GM12878 (cell line): ENCODE measurements around the gene AGBL1.

Experiments used
- CTCF ChIP-seq, 3 experiments: IDR thresholded peaks in 2 of 3; conservative IDR thresholded peaks in 1 of 3; 2 replicates each; pipeline ENCODE4 v1.5.1; 2011; ENCODE audit warnings: low read depth in 3 of 3, low read length in 3 of 3, mild to moderate bottlenecking in 3 of 3, control low read depth in 2 of 3, moderate library complexity in 2 of 3, inconsistent platforms in 1 of 3, mixed read lengths in 1 of 3; ENCODE audit not compliant: control insufficient read depth in 2 of 3, insufficient read depth in 1 of 3; ENCODE audit errors: extremely low read depth in 1 of 3
- HDGF ChIP-seq: fragments of 450-650 bp; IDR thresholded peaks from 2 replicates; pipeline ENCODE4 v1.6.1; 2016; ENCODE audit warnings: antibody characterized with exemption
- TF ChIP-seq, protein P1 (sequence below): fragments of 450-650 bp; formaldehyde crosslinking; IDR thresholded peaks from 2 replicates; pipeline ENCODE4 v1.5.0; 2022; ENCODE audit warnings: mild to moderate bottlenecking, missing genetic modification characterization

DNA sequence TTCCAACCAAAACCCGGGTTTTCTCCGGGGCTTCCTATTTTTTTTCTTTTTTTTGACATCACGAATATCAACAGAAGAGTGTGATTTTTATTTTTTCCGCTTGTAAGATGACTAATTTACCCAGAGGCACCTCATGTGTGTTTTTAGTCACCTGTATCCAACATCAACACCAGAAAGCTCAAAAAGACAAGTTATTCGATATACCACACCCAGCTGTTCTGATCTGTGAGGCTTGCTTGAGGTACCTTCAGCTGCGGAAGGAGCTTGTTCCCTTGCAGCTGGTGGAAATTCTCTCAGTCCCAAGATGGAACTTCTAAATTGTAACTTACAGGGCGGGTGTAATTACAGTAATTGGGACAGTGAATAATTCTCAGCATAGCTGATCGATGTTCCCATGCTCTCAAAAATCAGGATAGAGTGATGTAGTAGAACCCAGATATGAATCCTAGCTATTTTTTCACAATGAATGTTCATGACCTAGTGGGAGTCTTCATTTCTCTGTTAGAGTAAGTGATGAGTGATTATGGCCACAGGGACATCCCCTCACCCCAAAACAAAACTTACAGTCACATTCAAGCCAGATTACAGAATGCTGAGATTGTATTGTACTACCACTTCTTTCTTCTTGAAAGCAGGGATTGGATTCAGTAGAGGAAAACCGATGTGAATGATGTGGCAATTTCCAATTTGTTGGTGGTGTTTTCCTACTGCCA is 232.1 kb downstream of the AGBL1 start:
- TF ChIP-seq CTCF (IDR thresholded peaks at IDR 0.05 in 2 of 3, conservative IDR thresholded peaks at IDR 0.05 in 1 of 3; ENCODE audit: control insufficient read depth in 2 of 3, extremely low read depth in 1 of 3, insufficient read depth in 1 of 3, low read depth in 3 of 3, low read length in 3 of 3) (no peak), HDGF (no peak)
- TF ChIP-seq, protein P1, sequence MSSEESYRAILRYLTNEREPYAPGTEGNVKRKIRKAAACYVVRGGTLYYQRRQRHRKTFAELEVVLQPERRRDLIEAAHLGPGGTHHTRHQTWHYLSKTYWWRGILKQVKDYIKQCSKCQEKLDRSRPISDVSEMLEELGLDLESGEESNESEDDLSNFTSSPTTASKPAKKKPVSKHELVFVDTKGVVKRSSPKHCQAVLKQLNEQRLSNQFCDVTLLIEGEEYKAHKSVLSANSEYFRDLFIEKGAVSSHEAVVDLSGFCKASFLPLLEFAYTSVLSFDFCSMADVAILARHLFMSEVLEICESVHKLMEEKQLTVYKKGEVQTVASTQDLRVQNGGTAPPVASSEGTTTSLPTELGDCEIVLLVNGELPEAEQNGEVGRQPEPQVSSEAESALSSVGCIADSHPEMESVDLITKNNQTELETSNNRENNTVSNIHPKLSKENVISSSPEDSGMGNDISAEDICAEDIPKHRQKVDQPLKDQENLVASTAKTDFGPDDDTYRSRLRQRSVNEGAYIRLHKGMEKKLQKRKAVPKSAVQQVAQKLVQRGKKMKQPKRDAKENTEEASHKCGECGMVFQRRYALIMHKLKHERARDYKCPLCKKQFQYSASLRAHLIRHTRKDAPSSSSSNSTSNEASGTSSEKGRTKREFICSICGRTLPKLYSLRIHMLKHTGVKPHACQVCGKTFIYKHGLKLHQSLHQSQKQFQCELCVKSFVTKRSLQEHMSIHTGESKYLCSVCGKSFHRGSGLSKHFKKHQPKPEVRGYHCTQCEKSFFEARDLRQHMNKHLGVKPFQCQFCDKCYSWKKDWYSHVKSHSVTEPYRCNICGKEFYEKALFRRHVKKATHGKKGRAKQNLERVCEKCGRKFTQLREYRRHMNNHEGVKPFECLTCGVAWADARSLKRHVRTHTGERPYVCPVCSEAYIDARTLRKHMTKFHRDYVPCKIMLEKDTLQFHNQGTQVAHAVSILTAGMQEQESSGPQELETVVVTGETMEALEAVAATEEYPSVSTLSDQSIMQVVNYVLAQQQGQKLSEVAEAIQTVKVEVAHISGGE = no peak
